ENCODE data around the gene PCGF3. TPM values are rescaled to one million over a fixed set of nuclear protein-coding genes. Genes with fewer than 3 reads are reported as not detected.
"Not testable (repeated sequence)": the region's sequence is repeated elsewhere in the genome, so short reads cannot be mapped to it uniquely, and the experiment has no call there.

PCGF3 gene
- total RNA-seq, 1 donor from 2014 or later, result 64.3 TPM

GRCh38 chr4:769511-769910, 63.9 kb downstream of the PCGF3 start:
- H3K27ac Mint-ChIP-seq, result peak overlapping the region; percentile 48
- H3K4me3 Mint-ChIP-seq, result peak overlapping the region; percentile 20

GRCh38 chr4:770022-770421, 64.4 kb downstream of the PCGF3 start:
- Mint-ChIP-seq H3K9me3 (no peaks in the 10 kb centered on the region), H3K4me1 (ENCODE audit: unreplicated experiment) (peaks cover 9% of the 10 kb centered on the region), H3K36me3 (peaks cover 51% of the 10 kb centered on the region), H3K27ac (peak overlapping the region; percentile 5), H3K4me3 (no peak overlapping the region), H3K27me3 (no peaks in the 10 kb centered on the region)
- no peak for DNase-seq (ENCODE audit: extremely low spot score, unreplicated experiment)
- TF ChIP-seq CTCF (conservative IDR thresholded peaks at IDR 0.05), result no peak

More at GRCh38 chr4:769511-769910, 63.9 kb downstream of the PCGF3 start:
- H3K4me1 Mint-ChIP-seq (ENCODE audit: unreplicated experiment), result peaks cover 4% of the 10 kb centered on the region
- H3K27me3 Mint-ChIP-seq, result no peaks in the 10 kb centered on the region
- no peaks in the 10 kb centered on the region for H3K9me3 Mint-ChIP-seq
- peaks cover 52% of the 10 kb centered on the region for H3K36me3 Mint-ChIP-seq
- DNase-seq (ENCODE audit: extremely low spot score, unreplicated experiment), result no peak
- TF ChIP-seq CTCF (conservative IDR thresholded peaks at IDR 0.05), result no peak

GRCh38 chr4:771464-771863, 65.8 kb downstream of the PCGF3 start:
- Mint-ChIP-seq H3K4me3 (no peak overlapping the region), H3K27me3 (no peaks in the 10 kb centered on the region), H3K9me3 (no peaks in the 10 kb centered on the region), H3K36me3 (peaks cover 50% of the 10 kb centered on the region), H3K4me1 (ENCODE audit: unreplicated experiment) (peaks cover 10% of the 10 kb centered on the region), H3K27ac (peak overlapping the region; percentile 55)
- no peak for TF ChIP-seq CTCF (conservative IDR thresholded peaks at IDR 0.05)
- DNase-seq (ENCODE audit: extremely low spot score, unreplicated experiment), result no peak

- Mint-ChIP-seq H3K9me3 (no peaks in the 10 kb centered on the region), H3K4me1 (ENCODE audit: unreplicated experiment) (peaks cover 10% of the 10 kb centered on the region), H3K27ac (peak overlapping the region; percentile 55), H3K27me3 (no peaks in the 10 kb centered on the region), H3K36me3 (peaks cover 51% of the 10 kb centered on the region), H3K4me3 (no peak overlapping the region)
- no peak for DNase-seq (ENCODE audit: extremely low spot score, unreplicated experiment)
- TF ChIP-seq CTCF (conservative IDR thresholded peaks at IDR 0.05), result no peak
Measured at GRCh38 chr4:772118-772517, 66.5 kb downstream of the PCGF3 start.

GRCh38 chr4:772776-773175, 67.1 kb downstream of the PCGF3 start:
- Mint-ChIP-seq H3K9me3 (no peaks in the 10 kb centered on the region), H3K27me3 (no peaks in the 10 kb centered on the region), H3K4me3 (no peak overlapping the region), H3K36me3 (peaks cover 49% of the 10 kb centered on the region), H3K4me1 (ENCODE audit: unreplicated experiment) (peaks cover 10% of the 10 kb centered on the region), H3K27ac (peak overlapping the region; percentile 11)
- no peak for TF ChIP-seq CTCF (conservative IDR thresholded peaks at IDR 0.05)
- DNase-seq (ENCODE audit: extremely low spot score, unreplicated experiment), result no peak

GRCh38 chr4:773214-773613, 67.6 kb downstream of the PCGF3 start:
- Mint-ChIP-seq H3K27me3 (no peaks in the 10 kb centered on the region), H3K9me3 (no peaks in the 10 kb centered on the region), H3K4me3 (no peak overlapping the region), H3K4me1 (ENCODE audit: unreplicated experiment) (peaks cover 10% of the 10 kb centered on the region), H3K27ac (no peak overlapping the region), H3K36me3 (peaks cover 53% of the 10 kb centered on the region)
- TF ChIP-seq CTCF (conservative IDR thresholded peaks at IDR 0.05), result no peak
- no peak for DNase-seq (ENCODE audit: extremely low spot score, unreplicated experiment)

- H3K27me3 Mint-ChIP-seq; DNase-seq (ENCODE audit: extremely low spot score, unreplicated experiment); H3K9me3 Mint-ChIP-seq: not testable (repeated sequence)
- peaks cover 11% of the 10 kb centered on the region for H3K4me1 Mint-ChIP-seq (ENCODE audit: unreplicated experiment)
- H3K36me3 Mint-ChIP-seq, result peaks cover 54% of the 10 kb centered on the region
- peak overlapping the region; percentile 18 for H3K27ac Mint-ChIP-seq
- peak overlapping the region; percentile 4 for H3K4me3 Mint-ChIP-seq
Measured at GRCh38 chr4:774419-775092, 68.9 kb downstream of the PCGF3 start.

- H3K27ac Mint-ChIP-seq; H3K9me3 Mint-ChIP-seq; H3K4me3 Mint-ChIP-seq; DNase-seq (ENCODE audit: extremely low spot score, unreplicated experiment); H3K27me3 Mint-ChIP-seq: not testable (repeated sequence)
- Mint-ChIP-seq H3K36me3 (peaks cover 54% of the 10 kb centered on the region), H3K4me1 (ENCODE audit: unreplicated experiment) (peaks cover 20% of the 10 kb centered on the region)
Measured at GRCh38 chr4:775485-775884, 69.9 kb downstream of the PCGF3 start.
